CD4-positive, alpha-beta T cell treated with Interferon alpha-2 for 1 hour (primary cell): ENCODE data around the gene CALML5.

Source experiments
- DNase-seq, 2 donors: peaks; one replicate each; pipeline ENCODE4 v3.0.0-alpha.2; 2020 to 2022

Gene CALML5, protein sequence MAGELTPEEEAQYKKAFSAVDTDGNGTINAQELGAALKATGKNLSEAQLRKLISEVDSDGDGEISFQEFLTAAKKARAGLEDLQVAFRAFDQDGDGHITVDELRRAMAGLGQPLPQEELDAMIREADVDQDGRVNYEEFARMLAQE

DNA sequence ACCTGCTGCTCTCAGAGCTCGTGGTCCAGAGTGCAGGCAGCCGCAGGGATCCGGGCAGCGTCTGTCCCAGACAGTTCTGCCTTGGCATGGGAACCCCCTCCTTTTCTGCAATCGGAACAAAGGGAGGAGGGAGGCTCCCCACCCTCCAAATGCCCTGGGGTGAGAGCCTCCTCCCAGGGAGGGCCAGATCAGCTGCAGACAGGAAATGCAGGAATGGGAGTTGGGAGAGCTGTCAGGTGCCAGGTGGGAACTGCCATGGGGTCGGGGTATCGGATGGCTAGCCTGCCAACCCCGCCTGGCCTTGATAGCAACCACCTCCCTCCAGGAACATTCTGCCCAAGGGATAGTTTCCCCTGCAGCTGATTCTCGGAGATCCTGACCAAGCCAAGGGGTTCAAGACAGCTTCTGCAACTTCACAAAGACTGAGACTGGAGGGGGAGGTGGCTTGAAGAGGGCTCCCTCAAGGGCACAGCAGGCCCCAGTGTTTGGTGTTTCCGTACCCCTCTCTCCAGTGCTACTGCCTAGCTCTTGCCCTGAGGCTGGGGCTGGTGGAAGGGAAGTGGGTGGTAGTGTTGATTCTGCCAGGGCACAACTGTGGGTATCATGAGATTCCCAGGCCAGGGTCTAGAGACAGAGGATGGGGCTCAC lies at the start of gene CALML5:
TSS of gene CALML5 (minus strand) at position 78 of the 648 bp plus-strand sequence. CDS start 132 bp downstream, outside the sequence.
- no peak for DNase-seq

DNA sequence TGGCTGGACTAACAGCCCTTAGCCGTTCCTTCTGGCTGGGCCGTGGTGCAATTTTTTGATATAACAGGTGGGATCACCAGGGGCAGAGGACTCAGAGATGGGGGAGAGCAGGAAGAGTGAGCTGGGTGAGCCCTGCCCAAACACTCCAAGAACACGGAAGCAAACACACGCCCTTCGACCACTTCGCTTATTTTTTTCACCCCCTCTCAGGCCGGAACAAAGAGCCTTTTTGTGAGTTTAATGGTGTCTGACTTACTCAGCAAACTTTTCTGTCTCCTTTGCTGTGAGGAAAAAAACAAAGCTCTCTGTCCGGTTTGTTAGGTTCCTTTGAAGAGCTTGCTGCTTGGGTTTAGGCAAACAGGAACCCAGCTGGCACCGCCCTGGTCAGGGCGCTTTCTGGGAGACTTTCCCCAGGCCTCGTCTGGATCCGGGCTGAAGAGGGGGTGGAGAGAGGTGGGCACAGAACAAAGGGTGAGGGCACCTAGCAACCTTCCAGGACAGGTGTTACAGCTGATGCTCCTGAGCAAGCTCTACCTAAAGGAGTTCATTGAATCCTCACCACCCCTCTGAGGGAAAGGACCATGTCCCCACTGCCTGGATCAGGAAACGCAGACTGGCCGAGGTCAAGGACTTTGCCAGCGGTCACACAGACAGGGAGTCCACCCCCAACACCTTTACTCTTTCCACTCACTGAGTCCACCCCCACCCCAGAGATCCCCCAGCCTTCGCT lies 48.7 kb upstream of the CALML5 start:
- no peak for DNase-seq

DNA sequence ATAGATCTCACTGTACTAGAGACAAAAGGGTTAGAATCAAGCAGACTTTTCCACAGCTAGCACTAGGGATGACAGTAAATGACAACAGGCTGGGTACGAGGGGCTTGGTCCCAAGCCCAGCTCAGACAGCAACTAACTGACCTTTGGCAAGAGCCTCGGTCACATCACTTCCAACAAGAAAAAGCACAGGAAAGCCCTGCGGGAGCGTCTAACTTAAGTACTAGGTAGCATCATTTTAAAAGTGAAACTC lies 48.2 kb upstream of the CALML5 start:
- DNase-seq = no peak

DNA sequence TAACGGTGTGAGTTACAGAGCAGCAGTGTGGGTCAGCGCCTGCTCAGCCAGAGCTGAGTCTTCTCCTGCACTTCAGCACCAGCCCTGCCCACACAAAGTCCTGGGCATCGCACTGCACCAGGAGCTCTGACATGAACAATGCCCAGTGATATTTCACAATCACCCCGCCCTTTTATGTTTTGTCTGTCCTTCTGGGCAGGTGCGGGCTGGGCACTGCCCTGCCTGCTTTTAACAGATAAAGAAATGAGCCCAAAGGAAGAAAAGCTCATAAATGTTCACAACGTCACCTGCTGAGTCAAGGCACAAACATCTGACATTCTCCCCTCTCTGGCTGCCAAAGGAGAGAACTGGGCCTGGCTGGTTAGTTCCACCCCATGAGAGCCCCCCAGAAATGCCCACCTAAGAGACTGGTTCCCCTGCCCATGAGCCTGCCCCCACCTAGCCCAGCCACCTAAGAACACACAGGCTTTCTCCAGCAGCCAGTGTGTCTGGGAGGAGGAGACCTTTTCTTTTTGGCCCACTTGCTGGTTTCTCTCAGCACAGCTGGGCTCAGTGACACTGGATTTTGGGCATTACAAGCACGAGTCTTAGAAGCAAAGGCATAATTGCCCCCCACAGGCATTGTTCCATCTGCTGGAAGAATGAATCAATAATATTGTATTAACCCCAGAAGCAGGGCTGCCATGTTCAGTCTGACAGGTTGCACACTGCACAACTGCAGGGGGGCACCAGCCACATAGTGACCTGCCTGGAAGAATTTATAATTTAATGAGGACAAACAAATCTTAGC lies 47.7 kb upstream of the CALML5 start:
- DNase-seq = no peak

DNA sequence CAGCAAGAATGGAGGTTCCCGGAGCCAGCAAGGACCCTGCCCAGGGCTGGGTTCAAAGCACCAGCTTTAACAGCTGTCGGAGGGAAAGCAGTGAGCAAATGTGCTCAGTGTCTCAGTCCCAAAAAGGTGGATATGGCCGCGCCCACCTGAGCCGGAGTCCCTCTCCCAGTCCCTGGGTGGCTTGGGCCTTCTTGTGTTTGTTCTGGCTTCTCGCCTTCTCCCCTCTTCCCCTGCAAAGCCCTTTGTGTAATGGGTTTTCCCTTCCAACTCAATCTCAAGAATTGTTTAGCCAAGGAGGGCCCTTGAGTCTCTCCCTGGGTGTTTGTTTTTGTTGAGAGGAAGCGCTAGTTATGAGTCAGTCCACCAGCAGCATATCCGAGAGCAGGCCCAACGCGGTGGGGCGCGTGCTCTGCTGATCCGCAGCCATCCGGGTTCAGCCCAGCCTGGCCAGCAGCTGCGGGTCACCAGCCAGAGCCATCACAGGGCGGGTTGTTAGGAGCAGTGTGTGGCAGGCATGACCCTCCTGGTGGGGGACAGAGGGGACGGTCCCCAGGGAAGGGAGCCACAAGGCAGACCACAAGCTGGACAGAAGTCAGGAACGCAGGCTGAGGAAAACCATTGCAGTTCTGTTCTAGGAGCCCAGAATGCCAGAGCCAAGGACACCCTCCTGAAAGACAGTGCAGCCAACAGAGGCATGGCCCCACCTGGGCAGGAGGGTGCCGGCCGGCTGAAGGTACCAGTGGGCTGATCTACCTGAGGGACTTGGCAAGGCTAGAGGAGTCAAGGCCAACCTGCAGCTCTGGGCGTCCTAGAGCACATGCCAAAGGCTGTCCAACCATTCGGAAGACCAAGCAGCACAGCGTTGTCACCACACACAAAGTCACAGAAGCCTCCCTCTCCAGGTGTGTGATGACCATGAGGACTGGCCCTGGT lies 46.7 kb upstream of the CALML5 start:
- no peak for DNase-seq

DNA sequence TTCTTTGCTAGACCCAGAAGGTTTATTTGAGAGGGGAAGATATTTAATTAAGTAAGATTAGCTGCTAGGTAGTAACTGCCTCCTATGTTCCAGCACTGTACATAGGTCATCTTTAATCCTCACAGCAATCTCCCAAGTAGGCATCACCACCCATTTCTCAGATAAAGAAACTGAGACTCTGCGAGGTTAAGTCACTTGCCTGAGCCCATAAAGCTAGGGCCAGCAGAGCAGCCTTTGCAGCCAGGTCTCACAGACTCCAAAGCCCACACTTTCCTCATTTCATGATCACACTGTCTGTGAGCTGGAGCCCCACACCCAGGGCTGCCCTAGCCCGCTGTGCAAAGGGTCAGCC lies 46.0 kb upstream of the CALML5 start:
- no peak for DNase-seq

DNA sequence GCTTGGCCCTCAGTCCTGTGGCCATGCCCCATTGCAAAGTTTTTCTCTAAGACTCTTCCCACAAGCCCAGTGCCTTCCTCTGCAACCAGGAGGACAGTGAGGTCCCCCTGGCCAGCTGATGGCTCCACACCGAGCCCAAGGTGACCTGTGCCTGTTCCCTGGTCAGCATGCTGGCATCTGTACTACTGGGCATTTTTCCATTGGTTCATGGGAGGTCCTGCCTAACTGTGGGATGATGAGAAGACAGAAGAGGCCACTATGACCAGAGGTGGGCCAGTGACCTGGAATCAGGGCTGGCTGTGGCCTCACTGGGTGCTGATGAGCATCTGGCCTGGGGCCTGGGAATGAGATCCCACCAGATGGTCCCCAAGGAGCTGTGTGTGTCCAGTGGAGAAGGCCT lies 45.6 kb upstream of the CALML5 start:
- no peak for DNase-seq

DNA sequence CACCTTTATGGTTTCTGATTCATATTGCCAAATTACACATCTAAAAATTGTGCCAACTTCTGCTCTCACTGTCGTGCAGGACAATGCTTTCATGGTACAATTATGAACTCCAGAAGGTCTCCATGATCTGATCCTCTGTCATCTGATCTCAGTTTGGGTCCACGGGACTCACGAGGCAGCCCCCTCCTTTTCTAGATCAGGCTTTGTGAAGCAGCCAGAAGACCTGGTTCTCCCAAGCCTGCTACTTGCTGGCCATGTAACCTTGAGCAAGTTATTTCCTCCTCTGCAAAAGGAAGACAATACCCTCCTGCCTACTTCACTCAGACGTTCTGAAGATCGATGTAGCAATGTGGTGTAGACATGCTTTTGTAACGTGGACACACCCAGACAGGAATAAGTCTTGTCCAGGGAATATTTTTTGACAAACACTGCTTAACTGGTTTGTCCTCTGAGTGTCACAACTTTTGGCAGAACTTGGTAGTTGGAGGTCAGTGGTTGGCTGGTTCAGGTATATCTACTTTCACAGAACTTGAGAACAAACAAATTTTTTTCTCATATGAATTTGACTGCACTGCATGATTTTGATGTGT lies 44.9 kb upstream of the CALML5 start:
- DNase-seq = no peak

DNA sequence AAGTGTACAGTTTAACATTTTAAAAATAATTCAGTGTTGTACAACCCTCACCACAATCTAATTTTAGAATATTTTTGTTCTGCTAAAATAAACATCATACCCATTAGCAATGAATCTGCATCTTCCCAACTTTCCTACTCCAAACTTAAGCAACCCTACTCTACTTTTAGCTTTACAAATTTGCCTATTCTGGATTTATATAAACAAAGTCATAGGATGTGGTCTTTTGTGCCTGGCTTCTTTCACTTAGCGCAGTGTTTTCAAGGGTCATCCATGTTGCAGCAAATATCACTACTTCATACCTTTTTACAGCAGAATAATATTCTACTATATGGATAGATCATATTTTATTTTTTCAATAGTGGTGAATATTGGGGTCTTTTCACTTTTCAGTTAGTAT lies 44.3 kb upstream of the CALML5 start:
- DNase-seq = no peak

DNA sequence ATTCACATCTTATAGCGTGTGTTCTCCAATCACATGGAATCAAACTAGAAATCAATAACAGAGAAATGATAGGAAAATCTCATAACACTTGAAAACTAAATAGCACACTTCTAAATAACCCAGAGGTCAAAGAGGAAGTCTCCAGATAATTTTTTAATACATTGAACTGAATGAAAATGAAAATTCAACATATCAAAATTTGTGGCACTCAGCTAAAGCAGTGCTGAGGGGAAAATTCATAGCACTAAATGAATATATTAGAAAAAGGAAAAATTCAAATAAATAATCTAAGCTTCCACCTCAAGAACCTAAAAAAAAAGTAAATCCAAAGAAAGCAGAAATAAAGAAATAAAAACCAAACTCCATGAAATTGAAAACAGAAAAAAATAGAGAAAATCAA lies 42.7 kb upstream of the CALML5 start:
- DNase-seq = no peak

DNA sequence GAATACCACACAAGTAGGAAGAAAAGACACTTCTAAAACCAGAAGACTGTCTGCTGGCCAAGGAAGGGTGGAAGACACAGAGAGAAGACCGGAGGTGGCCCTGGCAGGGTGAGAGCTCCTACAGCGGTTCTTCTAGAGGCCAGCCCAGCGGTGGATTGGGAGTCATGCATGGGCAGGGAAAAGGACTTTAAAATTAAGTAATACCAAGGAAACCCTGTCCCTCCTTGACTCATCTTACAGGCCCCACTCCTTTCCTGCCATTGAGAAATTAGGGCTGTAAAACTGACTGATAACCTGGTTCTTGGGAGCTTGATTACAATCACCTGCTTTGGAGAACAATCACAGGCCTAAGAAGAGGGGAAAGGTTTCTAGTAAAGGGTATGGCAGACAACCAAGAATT lies 41.5 kb upstream of the CALML5 start:
- DNase-seq = no peak

DNA sequence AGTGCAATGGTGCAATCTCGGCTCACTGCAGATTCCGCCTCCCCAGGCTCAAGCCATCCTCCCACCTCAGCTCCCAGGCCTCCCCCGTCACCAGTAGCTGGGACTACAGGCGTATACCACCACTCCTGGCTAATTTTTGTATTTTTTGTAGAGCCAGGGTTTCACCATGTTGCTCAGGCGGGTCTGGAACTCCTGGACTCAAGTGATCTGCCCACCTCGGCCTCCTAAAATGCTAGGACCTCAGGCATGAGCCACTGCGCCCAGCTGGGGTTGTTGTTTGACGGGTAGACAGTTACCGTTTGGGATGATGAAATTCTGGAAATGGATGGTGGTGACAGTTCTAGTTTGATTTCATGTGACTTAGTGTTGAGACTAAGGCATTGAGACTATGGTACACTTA lies 40.7 kb upstream of the CALML5 start:
- no peak for DNase-seq

DNA sequence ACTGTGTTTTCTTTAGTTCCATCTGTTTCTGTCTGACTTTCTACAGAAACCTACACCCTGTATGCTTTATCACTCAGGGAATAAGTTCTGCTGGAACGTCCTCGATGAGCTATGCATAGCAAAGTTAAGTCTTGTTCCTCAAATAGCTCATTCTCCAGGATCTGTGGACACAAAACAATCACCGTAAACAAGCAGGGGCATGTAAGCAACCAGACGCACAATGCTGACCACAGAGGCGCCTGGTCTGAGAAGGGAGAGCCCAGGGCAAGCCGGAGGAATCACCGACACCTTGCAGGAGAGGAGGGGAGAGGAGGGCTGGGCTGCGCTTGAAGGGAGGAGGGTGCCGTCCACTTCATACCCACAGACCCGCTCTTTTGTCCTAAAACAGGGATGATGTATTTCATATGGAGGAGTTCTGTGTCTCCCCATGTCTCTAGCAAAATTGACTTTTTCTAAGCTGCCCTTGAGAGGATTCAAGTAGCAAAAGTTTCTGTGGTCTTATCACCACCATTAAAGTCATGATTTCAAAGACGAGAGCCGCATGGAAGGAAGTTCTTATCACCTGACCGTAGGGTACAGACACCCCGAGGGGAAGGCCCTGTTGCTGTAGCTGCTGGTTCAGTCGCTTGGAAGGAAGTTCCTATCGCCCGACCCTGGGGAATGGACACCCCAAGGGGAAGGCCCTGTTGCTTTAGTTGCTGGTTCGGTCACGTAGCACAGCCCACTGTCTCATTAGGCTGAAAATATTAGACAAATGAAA lies 39.7 kb upstream of the CALML5 start:
- DNase-seq = no peak

DNA sequence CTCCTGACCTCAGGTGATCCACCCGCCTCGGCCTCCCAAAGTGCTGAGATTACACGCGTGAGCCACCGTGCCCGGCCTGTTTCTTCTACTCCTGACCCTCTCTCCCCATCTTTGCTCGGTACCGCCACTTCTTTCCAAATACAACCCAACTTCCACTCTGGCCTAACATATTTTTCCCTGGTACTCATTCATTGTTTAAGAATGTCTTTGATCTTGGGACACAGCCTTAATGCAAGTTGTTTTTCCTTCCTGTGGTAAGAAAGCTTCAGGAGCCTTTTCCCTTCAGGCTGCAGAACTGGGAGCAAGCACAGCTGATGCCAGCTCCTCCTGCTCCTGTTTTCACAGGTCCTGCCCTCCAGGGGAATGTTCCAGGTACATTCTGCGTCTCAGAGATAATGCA lies 39.1 kb upstream of the CALML5 start:
- no peak for DNase-seq

DNA sequence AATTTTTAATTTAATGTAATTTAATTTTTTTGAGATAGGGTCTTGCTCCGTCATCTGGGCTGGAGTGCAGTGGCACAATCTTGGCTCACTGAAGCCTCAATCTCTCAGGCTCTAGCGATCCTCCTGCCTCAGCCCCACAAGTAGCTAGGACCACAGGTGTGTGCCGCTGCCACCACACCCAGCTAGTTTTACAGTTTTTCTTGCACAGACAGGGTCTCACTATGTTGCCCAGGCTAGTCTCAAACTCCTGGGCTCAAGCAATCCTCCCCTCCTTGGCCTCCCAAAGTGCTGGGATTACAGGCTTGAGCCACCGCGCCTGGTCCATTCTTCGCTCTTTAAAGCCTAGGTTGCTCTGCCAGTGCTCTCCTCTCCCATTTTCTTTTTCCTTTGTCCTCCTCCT lies 38.3 kb upstream of the CALML5 start:
- DNase-seq = no peak

DNA sequence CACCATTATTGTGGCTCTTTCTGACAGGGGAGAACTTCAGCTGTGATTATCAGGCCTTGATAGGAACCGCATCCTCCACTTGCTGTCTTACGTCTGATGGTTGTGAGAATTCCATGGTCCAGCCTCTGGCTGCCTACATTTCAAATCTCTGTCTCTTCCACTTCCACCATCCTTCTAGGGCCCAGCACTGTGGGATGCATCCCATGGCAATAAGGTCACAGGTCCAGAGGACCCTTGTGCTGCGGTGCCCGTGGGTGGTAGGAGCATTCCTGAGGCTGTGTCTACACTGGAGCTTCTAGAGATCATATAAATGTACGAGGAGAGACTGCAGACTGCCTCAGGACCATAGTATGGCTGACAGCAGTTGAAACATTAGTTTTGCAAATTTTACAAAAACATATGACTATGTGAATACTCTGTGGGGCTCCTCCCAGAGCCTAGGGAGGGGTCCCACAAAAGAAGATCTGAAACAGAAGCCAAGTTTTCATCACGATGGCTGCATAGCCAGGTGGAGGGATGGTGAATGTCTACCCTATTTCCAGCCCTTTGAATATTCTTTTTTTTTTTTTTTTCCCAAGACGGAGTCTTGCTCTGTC lies 37.2 kb upstream of the CALML5 start:
- no peak for DNase-seq

DNA sequence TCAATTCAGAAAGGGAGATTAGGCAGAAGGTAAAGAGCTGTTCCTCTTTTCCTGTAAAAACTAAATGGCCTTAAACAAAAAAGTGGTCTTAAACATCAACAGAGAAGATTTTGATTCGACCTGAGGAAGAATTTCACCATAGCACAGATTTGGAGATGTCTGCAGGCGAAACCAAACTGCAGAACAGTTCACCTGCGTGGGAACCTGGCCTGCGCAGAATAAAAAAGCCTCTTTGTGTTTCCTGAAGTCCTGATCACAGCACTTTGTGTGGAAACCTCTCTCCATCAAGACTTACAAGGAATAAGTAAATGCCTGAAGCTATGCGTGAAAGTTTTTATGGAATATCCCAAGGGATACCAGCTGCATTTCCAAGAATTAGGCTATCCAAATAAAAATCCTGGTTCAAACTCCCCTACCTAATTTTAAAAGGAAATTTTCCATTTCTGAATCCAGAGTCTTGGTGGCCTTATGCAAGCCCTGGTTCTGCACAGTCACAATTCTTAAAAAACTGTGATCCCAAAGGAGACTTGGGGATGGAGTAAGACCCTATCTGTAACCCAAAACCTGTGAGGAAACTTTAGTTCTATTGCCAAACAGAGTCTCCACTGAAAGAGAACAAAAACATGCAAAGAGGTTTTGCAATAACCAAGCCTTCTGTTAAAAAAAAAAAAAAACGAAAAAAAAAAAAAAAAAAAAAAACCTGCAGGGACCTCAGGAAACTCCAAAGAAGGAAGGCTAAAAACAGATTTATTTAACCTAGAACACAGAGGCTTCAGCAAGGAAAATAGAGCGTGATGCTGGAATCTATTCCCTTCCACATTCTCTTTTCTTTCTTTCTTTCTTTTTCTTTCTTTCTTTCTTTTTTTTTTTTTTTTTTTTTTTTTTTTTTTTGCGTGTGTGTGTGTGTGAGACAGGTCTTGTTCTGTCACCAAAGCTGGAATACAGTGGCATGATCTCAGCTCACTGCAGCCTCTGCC lies 35.8 kb upstream of the CALML5 start:
- no peak for DNase-seq

DNA sequence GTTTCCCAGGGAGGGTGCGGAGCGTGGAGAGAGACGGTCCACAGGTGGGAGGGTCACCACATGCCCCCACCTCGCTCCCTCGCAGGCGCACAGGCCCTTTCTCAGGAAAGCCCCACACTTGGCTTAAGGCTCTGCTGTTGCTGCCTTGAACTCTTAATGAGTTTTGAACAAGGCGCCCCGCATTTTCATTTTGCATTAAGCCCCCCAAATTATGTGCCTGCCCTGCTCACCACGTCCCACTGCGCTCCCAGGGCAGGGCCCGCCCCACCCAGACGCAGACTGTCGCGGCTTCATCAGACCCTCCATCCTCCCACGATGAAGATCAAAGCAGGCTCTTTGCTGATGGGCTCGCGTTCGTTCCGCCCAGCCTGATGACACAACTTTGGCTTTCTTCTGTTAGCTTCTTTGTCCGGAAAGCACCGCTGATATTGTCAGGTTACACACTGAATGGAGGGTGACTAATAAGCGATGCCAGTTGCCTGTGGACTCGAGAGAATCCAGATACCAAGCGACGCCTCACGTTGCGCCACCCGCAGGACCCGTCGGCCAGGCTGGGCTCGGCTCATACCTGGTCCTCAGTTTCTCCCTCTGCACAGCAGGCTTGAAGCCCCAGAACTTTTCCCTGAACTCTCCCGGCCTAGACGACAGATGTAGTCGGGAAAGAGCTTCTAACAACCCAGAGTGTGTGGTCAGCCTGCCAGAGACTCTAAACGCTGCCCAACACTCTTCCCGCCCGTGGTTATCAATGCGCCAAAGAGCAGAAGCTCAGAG lies 34.9 kb upstream of the CALML5 start:
- no peak for DNase-seq

DNA sequence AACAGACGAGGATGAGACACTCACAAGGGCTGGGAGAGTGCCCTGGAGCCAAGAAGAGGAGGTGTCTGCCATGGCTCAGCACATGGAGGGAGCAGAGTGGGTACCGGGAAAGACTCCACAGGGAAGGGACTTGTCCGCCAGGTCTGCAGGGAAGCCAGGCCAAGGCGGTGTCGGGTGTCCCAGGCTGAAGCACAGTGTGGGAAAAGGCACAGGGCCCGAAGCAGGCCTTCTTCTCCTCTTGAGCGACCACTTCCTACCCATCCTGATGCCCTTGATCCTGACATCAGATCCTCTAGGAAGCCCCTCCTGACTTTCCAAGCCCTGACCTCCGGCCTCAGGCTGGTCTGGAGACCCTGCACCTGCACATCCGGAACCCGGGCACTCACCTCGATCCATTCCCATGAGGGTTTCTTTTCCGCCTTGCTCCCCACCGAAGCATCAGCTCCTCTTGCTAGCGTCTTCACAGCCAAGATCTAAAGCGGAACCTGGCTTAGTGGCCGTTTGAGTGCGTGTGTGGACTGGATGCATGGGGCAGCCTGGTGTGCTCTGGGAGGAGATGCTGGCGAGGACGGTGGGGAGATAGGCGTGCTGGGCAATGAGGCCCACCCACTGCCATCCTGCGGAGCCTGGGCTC lies 33.8 kb upstream of the CALML5 start:
- no peak for DNase-seq
